ENCODE results near the gene L3MBTL1.
"Not testable (repeated sequence)": the region's sequence is repeated elsewhere in the genome, so short reads cannot be mapped to it uniquely, and the experiment has no call there.

The L3MBTL1 gene

GRCh38 chr20:43559147-43559987, 51.9 kb downstream of the L3MBTL1 start:
- DNase-seq (ENCODE audit: low read depth), result no peak

- no peak for DNase-seq (ENCODE audit: low read depth)
These were observed 53.5 kb downstream of the L3MBTL1 start for GRCh38 chr20:43560974-43561373.

- no peak for DNase-seq (ENCODE audit: low read depth)
These were observed 55.9 kb downstream of the L3MBTL1 start for GRCh38 chr20:43563429-43563828.

GRCh38 chr20:43563991-43564390, 56.5 kb downstream of the L3MBTL1 start:
- DNase-seq (ENCODE audit: low read depth), result no peak

DNA sequence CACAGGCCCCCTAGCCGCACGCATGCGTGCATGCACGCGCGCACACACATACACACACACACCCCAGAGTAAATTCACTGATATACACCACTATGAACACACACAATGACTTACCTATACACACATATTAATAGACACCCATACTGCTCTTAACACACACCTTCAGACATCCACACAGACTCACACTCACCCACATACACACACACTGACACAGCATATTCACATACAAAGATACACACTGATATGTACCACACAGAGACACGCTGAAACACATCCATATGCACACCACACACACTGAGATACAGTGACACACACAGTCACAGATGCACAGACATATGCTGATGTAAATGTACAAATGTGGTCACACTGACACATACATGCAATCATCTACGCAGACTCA, 57.0 kb downstream of the L3MBTL1 start:
- DNase-seq (ENCODE audit: low read depth), result no peak

DNA sequence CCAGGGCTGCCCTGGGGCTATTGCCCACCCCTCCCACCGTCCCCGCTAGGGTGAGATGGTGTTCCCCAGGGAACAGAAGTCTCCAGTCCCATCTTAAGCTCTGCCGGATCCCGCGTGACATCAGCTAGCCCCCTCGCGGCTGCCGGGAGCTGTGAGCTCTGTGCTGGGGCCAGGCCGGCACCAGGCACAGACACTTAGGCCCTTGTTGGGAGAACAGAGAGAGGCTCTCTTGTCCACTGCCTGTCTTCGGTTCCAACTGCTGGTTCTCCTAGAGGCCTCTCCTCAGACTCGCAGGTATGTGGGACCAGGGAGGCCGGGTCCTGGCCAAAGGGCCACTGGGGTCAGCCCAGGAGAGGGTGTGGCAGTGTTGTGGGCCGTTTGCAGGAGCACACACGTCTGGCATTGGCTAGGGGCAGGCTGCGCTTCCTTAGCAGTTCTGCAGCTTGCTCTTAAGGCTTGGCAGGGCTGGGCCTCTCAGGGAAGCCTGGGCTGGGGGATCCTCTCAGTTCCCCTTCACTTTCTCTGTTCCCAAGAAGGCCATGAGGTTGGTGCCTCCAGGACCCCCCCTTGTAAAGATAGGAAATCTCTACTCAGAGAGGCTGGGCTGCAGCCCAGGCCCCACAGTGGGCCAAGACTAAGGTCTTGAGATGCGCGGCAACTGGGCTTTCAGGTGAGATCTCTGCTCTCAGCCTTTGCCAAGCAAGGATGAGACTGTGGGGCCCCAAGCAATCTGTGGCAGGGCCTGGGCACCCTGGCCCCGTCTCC, 57.7 kb downstream of the L3MBTL1 start:
- no peak for DNase-seq (ENCODE audit: low read depth)

- DNase-seq (ENCODE audit: low read depth), result no peak
These were observed 58.2 kb downstream of the L3MBTL1 start for GRCh38 chr20:43565758-43566104.

DNA sequence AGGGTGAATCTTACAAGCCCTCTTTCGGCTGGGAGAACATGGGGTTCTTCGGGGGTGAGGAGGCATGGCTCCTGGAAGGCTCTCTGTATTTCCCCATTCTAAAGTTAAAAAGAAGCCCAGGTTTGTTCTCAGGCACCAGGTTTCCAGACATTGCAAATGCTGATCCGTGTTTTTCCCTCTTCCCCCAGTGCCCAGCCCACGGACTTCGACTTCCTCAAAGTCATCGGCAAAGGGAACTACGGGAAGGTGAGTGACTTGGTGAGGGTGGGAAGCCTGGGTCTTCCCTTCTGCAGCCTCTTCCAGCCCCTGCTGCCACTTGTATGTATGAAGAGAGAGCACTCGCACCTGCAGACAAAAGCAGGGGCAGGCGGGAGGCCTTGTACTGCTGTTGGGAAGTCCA, 60.0 kb downstream of the L3MBTL1 start:
- DNase-seq (ENCODE audit: low read depth), result no peak

DNA sequence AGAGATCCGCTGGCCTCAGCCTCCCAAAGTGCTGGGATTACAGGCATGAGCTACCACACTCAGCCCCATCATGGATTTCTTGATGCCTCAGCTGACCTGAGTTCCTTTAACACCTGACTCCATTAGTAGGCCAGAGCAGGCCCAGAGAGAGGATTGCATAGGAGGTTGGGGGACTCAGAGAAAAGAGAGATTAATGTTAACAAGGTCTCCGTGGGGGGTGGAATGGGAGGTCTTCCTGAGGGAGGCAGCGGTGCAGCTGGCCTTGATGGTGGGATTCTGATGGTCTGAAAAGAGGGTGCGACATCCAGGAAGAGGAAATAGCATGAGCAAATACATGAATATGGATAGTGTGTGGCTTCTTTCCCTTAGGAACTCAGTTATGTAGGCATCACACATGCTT, 61.2 kb downstream of the L3MBTL1 start:
- no peak for DNase-seq (ENCODE audit: low read depth)

DNA sequence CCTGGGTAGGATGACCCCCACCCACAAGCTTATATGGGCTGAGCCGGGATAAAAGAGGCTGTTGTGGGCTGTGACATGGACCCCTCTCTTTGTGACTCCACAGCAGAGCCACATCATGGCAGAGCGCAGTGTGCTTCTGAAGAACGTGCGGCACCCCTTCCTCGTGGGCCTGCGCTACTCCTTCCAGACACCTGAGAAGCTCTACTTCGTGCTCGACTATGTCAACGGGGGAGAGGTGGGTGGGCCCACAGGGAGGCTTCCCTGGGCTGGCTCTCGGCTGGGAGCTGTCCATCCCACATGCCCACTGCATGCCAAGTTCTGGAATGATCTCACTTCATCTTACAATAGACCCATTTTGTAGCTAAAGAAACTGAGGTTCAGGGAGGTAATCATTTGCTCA, 61.8 kb downstream of the L3MBTL1 start:
- DNase-seq (ENCODE audit: low read depth), result no peak

- no peak for DNase-seq (ENCODE audit: low read depth)
These were observed 63.0 kb downstream of the L3MBTL1 start for GRCh38 chr20:43570496-43570895.

DNA sequence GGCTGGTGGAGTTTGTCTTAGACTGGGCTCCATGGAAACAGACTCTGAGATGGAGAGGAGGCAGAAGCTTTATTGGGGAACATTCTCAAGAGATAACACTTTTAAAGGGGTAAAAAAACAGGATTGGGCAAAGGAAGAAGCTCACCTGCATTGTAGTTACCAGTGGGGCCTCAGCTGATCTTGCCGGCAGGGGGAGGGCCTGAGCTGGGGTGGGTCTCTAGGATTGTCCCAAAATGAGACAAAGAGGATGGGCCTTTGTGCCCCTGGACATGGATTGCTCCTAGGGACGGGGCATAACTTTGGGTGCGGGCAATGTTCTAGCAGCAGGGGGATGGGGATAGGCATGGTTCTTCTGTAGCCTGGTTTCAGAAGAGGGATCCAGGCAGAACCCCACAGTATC, 63.8 kb downstream of the L3MBTL1 start:
- DNase-seq (ENCODE audit: low read depth), result no peak

DNA sequence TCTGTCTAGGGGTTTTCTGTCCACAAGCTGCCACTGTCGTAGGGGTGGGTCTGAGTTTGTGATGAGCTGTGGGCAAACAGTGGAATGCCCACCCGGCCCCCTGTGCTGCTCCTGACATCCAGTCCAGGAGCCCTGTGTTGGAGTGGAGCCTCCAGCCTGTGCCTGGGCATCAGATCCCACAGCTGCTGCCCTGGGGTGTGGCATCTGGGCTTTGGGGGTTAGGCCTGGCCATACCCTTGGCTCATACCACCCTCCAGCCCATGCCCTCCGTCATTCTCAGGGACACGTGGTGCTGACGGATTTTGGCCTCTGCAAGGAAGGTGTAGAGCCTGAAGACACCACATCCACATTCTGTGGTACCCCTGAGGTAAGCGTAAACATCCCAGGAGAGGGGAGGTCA, 64.3 kb downstream of the L3MBTL1 start:
- DNase-seq (ENCODE audit: low read depth), result no peak

DNA sequence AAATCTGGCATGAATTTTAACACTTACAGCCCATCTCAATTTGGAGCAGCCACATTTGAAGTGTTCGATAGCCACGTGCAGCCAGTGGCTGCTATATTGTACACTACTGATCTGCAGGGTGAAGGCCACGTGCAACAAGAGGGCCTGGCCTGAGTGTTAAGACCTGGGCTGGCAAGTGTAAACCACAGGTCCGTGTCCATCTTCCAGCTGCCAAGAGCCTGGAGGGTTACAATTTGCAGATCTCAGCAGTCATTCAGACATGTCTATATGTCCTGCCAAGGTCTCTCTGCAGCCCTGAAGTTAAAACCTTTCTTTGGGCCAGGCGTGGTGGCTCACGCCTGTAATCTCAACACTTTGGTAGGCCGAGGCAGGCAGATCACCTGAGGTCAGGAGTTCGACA, 65.4 kb downstream of the L3MBTL1 start:
- no peak for DNase-seq (ENCODE audit: low read depth)

DNA sequence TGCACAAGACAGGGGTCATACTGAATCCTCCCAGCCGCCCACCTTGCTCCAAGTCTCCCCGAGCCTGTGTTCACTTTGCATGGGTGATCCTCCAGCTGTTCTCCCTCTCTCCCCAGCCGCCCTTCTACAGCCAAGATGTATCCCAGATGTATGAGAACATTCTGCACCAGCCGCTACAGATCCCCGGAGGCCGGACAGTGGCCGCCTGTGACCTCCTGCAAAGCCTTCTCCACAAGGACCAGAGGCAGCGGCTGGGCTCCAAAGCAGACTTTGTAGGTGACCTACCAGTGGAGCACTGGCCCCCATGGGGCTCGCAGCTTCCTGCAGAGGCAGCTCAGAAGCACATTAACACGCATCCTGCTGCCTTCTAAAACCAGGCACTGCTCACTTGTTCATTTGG, 68.6 kb downstream of the L3MBTL1 start:
- no peak for DNase-seq (ENCODE audit: low read depth)

- no peak for DNase-seq (ENCODE audit: low read depth)
These were observed 72.6 kb downstream of the L3MBTL1 start for GRCh38 chr20:43579861-43580793.

DNA sequence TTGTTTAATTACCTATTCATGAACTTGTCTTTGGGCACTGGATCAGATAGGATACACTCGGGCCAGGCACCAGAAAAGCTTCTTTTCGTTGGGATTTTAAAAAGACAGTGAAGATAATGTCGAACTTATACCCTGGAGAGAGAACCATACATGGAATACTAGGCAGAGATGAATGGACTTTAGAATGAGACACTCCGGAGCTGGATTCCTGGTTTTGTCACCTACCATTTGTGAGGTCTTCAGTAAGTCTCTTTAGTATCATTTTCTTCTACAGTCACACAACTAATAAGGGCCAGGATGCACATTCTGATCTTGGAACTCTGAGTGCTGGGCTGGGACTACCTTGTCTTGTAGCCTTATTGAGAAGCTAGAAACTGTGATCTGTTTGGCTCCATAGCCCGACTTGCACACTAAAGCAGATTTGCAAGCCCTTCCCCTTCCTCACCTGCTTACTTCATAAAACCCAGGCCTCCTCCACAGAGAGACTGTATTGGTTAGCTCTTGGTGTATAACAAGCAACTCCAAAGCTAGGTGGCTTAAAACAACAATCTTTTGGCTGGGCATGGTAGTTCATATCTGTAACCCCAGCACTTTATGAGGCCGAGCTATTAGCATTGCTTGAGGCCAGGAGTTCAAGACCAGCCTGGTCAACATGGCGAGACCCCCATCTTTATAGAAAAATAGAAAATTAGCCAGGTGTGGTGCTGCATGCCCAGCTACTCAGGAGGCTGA, 75.8 kb downstream of the L3MBTL1 start:
- no peak for DNase-seq (ENCODE audit: low read depth)

DNA sequence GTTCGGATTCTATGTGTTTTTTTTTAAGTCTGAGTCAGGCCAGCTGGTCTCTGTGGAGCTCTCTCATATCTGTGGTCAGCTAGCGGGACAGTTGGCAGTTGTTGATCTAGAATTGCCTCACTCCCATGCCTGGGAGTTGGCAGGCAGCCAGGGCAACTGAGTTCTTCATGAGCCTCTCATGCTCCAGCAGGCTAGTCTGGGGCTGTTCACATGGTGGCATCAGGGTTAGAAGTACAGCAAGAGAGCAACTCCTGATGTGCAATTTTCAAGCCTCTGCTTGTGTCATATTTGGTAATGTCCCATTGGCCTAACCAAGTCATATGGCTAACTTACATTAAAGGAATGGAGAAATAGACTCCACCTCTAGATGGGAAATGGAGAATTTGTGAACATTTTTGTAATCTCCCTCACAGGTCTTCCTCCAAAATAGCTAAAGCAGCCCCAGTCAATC, 76.5 kb downstream of the L3MBTL1 start:
- DNase-seq (ENCODE audit: low read depth), result no peak

GRCh38 chr20:43584448-43585136, 77.1 kb downstream of the L3MBTL1 start:
- no peak for DNase-seq (ENCODE audit: low read depth)

GRCh38 chr20:43586641-43587040, 79.1 kb downstream of the L3MBTL1 start:
- no peak for DNase-seq (ENCODE audit: low read depth)

- DNase-seq (ENCODE audit: low read depth), result not testable (repeated sequence)
These were observed 81.0 kb downstream of the L3MBTL1 start for GRCh38 chr20:43588526-43588925.
